ENCODE results near the gene C16orf95.
A peak's percentile ranks its signal among the peaks of the same experiment; 100 is the strongest.

C16orf95 gene

DNA sequence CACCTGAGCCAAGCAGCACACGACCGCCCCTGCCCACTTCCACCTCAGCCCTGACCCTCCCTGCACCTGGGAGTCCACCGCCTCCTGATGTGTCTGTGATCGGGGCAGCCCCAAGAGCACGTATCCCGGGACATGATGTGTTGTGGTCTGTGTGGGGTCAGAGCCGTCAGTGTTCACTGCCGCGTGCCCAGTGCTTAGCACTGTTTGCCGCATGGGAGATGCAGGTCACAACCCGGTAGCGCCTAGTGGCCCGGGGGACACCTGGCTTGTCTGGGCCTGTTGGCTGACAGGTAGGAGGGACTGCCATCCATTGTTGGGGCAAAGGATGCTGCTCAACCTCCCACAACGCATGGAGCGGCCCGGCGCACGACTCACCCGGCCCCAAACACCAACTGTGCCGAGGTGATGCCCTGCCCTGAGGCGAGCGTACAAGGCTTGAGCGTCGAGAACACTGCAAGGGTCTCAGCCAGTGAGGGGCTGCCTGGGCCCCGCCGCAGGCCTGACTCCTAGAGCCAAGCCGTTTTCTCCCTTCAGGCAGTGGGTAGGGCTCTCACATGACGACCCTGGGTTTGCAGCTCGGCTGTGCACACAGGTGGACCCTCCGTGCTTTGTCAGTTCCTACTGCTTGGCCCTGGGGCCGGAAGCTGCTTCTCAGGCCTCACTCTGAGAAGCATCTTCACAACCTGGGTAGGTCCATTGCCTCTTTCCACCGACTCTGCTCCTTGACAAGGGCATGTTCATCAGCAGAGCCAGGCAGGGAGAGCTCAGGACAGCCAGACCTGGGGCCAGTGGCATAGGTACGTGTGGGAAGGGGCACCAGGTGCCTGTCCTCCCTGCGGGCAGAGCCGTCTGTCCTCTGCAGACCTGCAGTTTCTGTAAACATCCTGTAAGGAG, 5.9 kb upstream of the C16orf95 start:
- TF ChIP-seq CTCF (conservative IDR thresholded peaks at IDR 0.05; ENCODE audit: low read depth) = no peak
- POLR2A ChIA-PET (ENCODE audit: low non-redundant PET) = no interaction called here
- CTCF ChIA-PET = interaction anchor here (0.7 to 1.7 kb wide), 3 partner anchors 12 to 1759 kb away, joined by 3 read pairs; no protein-coding TSS in a partner anchor
- no peak for DNase-seq (ENCODE audit: low spot score)
- peak overlapping the region; percentile 46; the same call in 1 of the 2 replicates for H3K27ac ChIP-seq

DNA sequence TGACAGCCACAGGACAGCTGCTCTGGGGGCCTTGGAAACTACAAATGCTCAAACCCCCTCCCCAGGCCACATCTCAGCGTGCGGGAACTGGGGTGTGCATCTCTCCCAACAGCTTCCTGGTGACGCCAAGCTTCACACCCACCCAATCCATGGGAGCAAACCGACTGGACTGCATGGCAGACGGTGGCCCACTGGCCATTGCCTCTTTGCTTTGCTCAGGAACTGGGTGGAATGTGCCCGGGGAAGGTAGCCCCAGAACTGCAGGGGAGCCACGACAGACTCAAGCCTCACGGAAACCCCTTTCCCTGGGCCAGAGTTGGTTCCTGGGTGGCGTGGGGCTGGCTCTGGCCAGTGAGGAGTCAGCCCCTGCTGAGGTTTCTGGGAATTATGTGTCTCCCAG, 5.2 kb upstream of the C16orf95 start:
- CTCF ChIA-PET = interaction anchor here (0.7 kb wide), 3 partner anchors 13 to 1758 kb away, joined by 3 read pairs; no protein-coding TSS in a partner anchor
- TF ChIP-seq CTCF (conservative IDR thresholded peaks at IDR 0.05; ENCODE audit: low read depth) = no peak
- no peak for DNase-seq (ENCODE audit: low spot score)
- peak overlapping the region; percentile 12; the same call in 1 of the 2 replicates for H3K27ac ChIP-seq
- POLR2A ChIA-PET (ENCODE audit: low non-redundant PET) = no interaction called here

- POLR2A ChIA-PET (ENCODE audit: low non-redundant PET) = no interaction called here
- CTCF ChIA-PET = interaction anchor here (0.7 kb wide), 1 partner anchor 13 kb away, joined by 3 read pairs; no protein-coding TSS in a partner anchor
Measured at GRCh38 chr16:87321336-87322107, 4.3 kb upstream of the C16orf95 start.

GRCh38 chr16:87320510-87321227, 3.5 kb upstream of the C16orf95 start:
- no peak for DNase-seq (ENCODE audit: low spot score)
- no peak for TF ChIP-seq CTCF (conservative IDR thresholded peaks at IDR 0.05; ENCODE audit: low read depth)
- CTCF ChIA-PET = no interaction called here
- POLR2A ChIA-PET (ENCODE audit: low non-redundant PET) = no interaction called here
- peak overlapping the region; percentile 24 for H3K27ac ChIP-seq

More at GRCh38 chr16:87321336-87322107, 4.3 kb upstream of the C16orf95 start:
- peak overlapping the region; percentile 24; the same call in 1 of the 2 replicates for H3K27ac ChIP-seq
- no peak for TF ChIP-seq CTCF (conservative IDR thresholded peaks at IDR 0.05; ENCODE audit: low read depth)
- no peak for DNase-seq (ENCODE audit: low spot score)

GRCh38 chr16:87319997-87320491, 2.9 kb upstream of the C16orf95 start:
- no peak for DNase-seq (ENCODE audit: low spot score)
- ChIA-PET POLR2A (ENCODE audit: low non-redundant PET) (no interaction called here), CTCF (no interaction called here)
- peak overlapping the region; percentile 24 for H3K27ac ChIP-seq
- TF ChIP-seq CTCF (conservative IDR thresholded peaks at IDR 0.05; ENCODE audit: low read depth) = no peak

Data from RWPE1 (cell line).